ENCODE measurements around the gene DNAI1. TPM values are rescaled to one million over a fixed set of nuclear protein-coding genes. Genes with fewer than 3 reads are reported as not detected.
"Not testable (repeated sequence)": the region's sequence is repeated elsewhere in the genome, so short reads cannot be mapped to it uniquely, and the experiment has no call there.

DNAI1 gene
- total RNA-seq, 1 donor from 2014 or later, result not detected

DNA sequence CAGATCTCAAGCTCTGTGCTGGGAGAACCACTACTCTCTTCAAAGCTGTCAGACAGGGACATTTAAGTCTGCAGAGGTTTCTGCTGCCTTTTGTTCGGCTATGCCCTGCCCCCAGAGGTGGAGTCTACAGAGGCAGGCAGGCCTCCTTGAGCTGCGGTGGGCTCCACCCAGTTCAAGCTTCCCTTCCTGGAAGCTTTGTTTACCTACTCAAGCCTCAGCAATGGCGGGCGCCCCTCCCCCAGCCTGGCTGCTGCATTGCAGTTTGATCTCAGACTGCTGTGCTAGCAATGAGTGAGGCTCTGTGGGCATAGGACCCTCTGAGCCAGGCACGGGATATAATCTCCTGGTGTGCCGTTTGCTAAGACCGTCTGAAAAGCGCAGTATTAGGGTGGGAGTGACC lies 73.4 kb downstream of the DNAI1 start:
- intact Hi-C loops (cut with micrococcal nuclease), result not testable (repeated sequence)

- intact Hi-C loops (cut with micrococcal nuclease), result no loop called here
Measured at GRCh38 chr9:34536685-34537084, 78.1 kb downstream of the DNAI1 start.

DNA sequence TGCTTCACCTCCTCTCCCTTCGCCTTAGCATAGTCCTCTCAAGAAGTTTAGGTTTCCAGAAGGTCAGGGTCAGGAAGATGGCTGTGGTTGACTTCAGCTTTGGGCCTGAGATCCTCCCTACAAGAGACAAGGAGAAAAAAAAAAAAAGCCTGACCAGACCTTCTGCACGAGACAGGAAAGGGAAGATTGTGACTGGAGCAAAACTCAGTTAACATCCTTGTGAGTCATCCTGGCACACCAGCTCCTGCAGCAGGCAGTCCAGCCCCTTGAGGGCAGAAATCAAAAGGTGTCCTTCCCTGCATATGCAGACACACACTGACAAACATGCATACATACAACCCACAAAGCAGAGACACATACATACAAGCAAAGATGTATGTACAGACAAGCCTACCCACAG lies 82.2 kb downstream of the DNAI1 start:
- intact Hi-C loops (cut with micrococcal nuclease), result no loop called here

DNA sequence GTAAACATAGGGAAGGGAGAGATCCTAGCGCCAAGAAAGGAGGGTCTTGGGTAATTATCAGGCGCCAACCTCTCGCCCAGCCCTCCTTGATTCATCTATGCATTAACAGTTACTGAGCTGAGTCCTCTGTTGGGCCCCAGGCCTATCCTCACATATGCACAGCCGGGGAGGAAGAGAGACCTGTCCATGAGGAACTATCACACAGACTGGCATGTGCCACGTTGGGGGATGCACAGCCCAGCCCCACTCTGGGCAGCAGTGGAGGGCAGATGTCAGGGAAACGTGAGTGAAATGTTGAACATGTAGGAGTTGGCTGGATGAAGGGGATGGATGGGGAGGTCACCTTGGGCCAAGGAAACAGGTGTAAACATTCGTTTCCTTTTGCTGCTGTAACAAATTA lies 82.9 kb downstream of the DNAI1 start:
- intact Hi-C loops (cut with micrococcal nuclease), result no loop called here

DNA sequence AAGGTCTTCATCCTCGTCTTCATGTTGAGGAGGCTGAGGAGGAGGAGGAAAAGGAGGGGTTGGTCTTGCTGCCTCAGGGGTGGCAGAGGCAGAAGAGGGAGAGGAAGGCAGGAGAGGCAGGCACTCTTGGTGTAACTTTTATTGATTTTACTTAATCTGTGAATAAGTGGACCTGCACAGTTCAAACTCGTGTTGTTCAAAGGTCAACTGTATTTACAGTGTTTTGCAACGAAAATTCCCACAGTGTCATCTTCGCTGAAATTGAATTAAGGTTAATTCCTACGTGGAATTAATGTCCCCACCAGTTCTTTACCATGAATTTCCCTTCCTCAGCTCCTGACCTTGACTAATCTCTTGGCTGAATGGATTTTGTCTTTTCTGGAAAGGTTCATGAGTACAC lies 85.4 kb downstream of the DNAI1 start:
- intact Hi-C loops (cut with micrococcal nuclease), result loop anchor here (1.0 kb wide), 1 partner anchor 49 kb away; no protein-coding TSS in a partner anchor

DNA sequence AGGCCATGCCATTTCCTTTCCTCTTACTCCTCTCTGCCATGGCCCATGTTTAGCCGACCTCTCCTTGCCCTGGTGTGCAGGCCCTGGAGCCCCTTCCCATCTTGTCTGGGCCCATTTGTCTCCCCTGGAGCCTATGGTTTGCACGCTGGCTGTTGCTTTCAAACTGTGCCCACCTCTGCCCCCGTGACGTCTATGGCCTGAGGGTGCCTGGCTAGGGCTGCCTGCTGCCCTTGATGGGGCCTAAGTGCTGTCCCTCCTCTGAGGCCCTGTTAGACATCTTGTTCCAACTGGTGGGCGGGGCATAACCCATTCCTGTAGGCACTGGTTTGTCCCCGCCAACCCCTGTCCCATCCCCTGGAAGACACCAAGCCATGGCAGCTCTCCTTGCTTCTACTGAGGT lies 86.9 kb downstream of the DNAI1 start:
- intact Hi-C loops (cut with micrococcal nuclease), result no loop called here

DNA sequence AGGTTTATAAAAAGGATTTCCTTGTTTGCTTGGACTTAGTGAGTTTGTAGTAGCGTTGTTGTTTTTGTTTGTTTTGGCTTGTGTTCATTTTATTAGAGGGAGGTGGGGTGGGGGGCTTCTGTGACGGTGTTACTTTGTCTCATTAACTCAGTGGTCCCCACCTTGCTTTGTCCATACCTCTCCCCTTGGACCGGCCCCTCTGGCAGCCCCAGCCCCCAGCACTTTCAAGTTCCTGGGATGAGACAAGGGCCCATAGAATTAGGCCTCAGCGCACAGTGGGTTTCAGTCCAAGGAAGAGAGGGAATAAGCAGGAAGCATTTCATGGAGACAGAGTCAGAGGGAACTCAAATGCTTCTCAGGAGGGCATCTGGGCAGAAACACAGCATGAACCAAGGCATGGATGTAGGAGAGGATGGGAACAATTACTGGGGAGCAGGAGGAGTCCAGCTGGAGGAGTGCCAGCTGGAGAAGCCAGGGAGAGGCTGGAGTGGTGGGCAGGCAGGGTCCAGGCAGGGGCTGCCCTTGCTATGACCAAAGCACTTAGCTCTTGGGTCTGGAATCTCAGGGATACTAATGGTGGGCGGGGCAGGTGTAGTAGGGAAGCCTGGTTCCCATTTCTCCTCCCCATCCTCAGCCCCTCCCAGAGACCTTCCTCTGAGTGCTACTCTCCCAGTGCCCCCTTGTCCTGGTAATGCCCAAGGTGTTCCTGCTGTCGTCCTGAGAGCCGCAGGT lies 87.7 kb downstream of the DNAI1 start:
- intact Hi-C loops (cut with micrococcal nuclease), result loop anchor here (2.0 kb wide), 1 partner anchor 45 kb away; no protein-coding TSS in a partner anchor

DNA sequence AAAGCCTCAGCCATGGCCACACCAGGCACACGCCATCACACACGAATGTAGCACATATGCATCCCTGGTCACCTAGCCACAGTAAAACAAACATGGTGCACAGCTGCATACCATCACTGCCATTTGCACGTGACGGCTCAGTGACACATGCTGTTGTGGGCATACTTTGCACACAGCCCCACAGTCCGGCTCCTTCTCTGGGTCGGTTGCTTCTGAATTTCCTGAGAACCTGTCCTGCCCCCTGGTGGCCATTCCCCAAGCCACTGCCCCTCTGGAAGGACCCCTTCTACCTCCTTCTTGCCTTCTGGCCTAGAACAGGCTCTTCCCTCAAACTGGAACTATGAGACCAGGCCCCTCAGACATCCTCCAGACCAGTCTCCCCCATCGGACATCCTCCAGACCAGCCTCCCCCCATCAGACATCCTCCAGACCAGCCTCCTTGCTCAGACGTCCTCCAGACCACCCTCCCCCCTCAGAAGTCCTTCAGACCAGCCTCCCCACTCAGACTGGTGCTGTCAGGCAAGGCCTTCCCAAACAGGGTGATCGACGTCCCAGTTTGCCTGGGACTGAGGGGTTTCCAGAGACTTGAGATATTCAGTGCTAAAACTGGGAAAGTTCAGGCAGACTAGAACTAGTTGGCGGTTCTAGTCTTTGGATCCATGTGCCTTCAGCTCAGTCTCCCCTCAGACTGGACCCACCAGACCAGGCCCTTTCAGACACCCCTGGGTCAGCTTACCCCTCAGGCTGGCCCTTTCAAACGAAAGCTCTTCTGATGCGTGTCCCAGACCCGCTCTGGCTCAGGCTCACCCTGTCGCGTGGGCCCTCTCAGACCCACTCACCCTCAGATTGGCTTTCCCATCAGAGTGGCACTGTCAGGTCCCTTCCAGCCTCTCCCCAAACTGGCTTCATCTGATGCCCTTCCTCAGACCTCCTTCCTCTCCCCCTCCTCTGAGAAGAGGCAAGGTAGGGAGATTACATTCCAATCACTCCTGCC lies 88.5 kb downstream of the DNAI1 start:
- intact Hi-C loops (cut with micrococcal nuclease), result loop anchor here (1.0 to 2.0 kb wide), 3 partner anchors 46 to 144 kb away; no protein-coding TSS in a partner anchor

GRCh38 chr9:34547960-34548611 lies 89.5 kb downstream of the DNAI1 start:
- intact Hi-C loops (cut with micrococcal nuclease), result loop anchor here (1.0 to 2.0 kb wide), 6 partner anchors 43 to 145 kb away; no protein-coding TSS in a partner anchor

GRCh38 chr9:34549407-34549732 lies 90.8 kb downstream of the DNAI1 start:
- intact Hi-C loops (cut with micrococcal nuclease), result no loop called here

GRCh38 chr9:34550016-34550680 lies 91.5 kb downstream of the DNAI1 start:
- intact Hi-C loops (cut with micrococcal nuclease), result no loop called here

DNA sequence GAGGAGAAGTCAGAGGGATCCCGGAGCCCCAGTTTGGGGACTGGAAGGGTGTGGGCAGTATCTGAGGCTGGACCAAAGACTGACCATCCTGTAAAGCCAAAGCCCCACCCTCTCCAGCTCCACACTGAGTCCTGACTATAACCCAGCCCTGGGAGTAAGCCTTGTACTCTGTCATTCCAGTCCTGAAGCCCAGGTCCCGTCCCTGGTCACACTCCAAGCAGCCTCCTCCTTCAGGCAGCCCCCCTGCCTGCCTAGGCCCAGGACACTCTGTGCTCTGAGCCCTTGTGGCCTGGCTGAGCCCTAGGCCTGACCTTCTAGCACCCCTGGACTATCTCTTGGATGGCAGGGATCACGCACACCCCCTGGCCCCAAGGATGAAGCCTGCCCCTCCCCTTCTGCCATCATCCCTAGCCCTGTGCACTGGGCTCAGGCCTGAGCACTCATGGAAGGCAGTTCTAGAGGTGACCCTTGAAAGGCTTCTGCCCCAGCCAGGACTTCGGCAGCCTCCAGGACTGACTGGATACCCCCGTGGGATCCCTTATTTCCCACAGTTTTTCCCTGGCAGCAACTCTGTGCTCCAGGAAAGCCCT lies 92.2 kb downstream of the DNAI1 start:
- intact Hi-C loops (cut with micrococcal nuclease), result no loop called here

DNA sequence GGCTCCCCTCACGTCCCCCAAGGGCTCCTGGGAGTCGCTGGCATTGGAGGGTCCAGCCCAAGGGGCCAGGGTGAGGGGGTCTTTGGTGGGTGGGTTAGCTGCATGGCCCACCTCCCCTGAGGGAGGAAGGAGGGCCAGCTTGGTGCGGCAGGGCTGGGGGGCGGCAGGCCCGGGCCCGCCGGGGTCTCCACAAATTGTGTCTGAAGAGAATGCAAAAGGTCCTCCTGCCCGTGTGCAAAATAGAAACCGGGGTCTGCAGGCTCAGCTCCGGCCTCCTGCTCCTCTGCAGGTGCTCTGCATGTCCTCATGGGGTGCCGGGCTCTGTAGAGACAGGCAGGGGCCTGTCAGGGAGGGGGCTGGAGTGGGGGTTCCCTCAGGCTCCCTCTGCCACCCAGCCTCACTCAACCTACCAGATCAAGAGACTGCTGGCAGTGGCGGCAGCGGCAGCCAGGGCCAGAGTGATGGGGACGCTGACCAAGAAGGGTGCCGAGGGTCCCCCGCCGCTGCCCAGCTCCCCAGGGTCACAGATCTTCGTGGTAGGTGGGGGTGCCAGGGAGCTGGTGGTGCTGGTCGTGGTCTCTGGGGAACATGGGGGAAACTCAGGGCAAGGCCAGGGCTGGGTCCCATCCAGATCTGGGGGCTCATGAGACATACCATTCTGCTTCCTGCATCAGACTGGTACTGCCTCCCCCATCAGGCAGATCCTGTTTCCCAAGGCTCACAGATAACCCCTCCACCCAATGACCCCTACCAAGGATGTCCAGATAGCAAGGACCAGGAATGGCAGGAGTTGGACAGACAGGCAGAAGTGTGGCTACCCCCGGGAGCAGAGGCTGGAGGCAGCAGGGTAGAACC lies 93.4 kb downstream of the DNAI1 start:
- intact Hi-C loops (cut with micrococcal nuclease), result no loop called here

- intact Hi-C loops (cut with micrococcal nuclease), result no loop called here
Measured at GRCh38 chr9:34552606-34552981, 94.0 kb downstream of the DNAI1 start.

DNA sequence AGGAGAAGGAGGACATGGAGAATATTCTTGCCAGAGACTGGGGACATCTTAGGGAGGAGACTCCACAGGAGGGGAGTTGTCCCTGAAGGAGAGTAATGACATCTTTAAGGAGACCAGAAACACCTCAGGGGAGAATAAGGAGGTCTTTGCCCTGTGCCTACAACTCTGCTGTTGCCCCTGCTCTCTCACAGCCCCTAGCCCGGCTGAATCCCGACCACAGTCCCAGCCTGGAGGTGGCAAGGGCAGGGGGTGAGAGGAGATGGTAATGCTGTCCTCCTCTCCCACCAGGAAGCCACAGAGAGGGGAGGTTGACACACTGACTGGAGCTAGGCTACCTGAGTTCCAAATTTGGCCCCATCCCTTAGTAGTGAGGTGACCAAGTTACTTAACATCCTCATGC lies 94.4 kb downstream of the DNAI1 start:
- intact Hi-C loops (cut with micrococcal nuclease), result no loop called here

DNA sequence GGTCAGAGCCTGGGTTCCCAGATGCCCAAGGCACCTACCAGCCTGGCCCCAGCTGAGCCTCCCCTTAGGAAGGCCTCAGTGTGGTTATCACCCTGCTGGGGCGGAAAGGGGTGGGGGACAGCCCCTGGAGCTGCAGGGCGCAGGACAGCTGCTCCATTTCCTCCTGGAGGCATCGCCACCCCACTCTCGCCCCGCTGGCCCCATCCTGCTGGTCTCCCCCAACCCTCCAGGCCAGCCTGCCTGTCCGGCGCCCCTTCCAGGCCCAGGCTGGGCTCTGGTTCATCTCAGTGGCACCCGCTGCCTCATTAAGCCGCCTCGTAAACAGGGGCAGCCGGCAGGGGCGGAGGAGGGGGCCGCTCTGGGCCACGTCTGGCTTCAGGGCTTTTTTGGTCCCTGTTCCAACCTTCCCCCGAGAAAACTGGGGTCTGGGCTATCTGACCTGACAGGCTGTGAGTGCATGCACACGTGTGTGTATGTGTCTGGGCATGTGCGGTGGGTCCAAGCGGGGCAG lies 95.0 kb downstream of the DNAI1 start:
- intact Hi-C loops (cut with micrococcal nuclease), result no loop called here

- intact Hi-C loops (cut with micrococcal nuclease), result no loop called here
Measured at GRCh38 chr9:34554211-34555001, 95.8 kb downstream of the DNAI1 start.

DNA sequence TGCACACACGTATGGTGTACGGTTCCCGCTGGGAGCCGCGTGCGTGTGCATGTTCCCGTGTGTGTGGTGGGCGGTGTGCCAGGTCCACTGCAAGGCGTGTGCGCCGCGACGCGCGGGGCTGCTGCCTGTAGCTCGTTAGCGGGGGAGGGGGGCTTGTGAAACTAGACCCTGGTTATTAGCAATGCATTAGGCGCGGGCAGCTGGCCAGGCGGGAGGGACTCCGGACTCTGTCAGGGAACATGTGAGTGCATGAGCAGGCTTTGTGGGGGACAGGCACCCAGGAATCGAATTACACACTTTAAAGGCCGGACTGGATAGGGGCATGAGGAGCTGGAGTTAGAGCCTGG lies 96.4 kb downstream of the DNAI1 start:
- intact Hi-C loops (cut with micrococcal nuclease), result no loop called here

GRCh38 chr9:34555500-34555899 lies 96.9 kb downstream of the DNAI1 start:
- intact Hi-C loops (cut with micrococcal nuclease), result no loop called here
